HCT116 (cell line): ENCODE results near the gene STIL. TPM values are rescaled to one million over a fixed set of nuclear protein-coding genes. Genes with fewer than 3 reads are reported as not detected.

Source experiments
- ATAC-seq: fragments of 200-7000 bp; cut with Tn5 transposase; 2 replicates; pipeline ENCODE4 v1.9.1; 2020; ENCODE audit warnings: mild to moderate bottlenecking, moderate library complexity
- BruUV-seq: library from RNA; stranded (reverse); fragments of 400-500 nt; replicated peaks from 2 replicates; lab custom pipeline; 2021; lab: Mats Ljungman, UMichigan
- CTCF ChIA-PET: fragments of 300-600 bp; sonication (Branson Sonifier 250); formaldehyde crosslinking; loops from one replicate; lab custom pipeline; 2021; ENCODE audit warnings: antibody characterized with exemption; lab: Charles Lee
- POLR2A ChIA-PET: fragments of 300-600, 350-600 bp; sonication (Branson Sonifier 250); formaldehyde crosslinking; loops from one replicate; lab custom pipeline; 2021; ENCODE audit warnings: antibody characterized with exemption; lab: Charles Lee
- RAD21 ChIA-PET, 2 experiments: fragments of 300-600 bp; sonication (Branson Sonifier 250); formaldehyde crosslinking; loops; one replicate each; lab custom pipeline; 2023; ENCODE audit warnings: low total read pairs in 2 of 2; ENCODE audit not compliant: uncharacterized antibody in 2 of 2, unreplicated experiment in 2 of 2, low non-redundant PET in 1 of 2; lab: Charles Lee
- DNase-seq: peaks from one replicate; pipeline ENCODE4 v3.0.0-alpha.2; 2010; ENCODE audit warnings: low read depth, low spot score
- H2AFZ ChIP-seq: fragments of 200-600 bp; shearing (Covaris generic), sonication (generic); 2 replicates; pipeline ENCODE4 v1.6.1; 2017; ENCODE audit warnings: low read depth, mixed run types, mixed read lengths, antibody characterized with exemption, low read length; ENCODE audit not compliant: poor library complexity, severe bottlenecking
- H3K27ac ChIP-seq: 2 replicates; pipeline ENCODE4 v1.5.1; 2012; ENCODE audit warnings: low read depth, low read length
- H3K27me3 ChIP-seq: fragments of 200-600 bp; sonication (generic); 2 replicates; pipeline ENCODE4 v1.6.1; 2016; ENCODE audit warnings: mixed run types, low read length, mixed read lengths; ENCODE audit not compliant: insufficient read depth
- H3K36me3 ChIP-seq, 2 experiments: fragments of 200-500 bp in 1 of 2; fragments of 200-600 bp in 1 of 2; sonication (Bioruptor generic) in 1 of 2; sonication (generic) in 1 of 2; 2 replicates each; pipeline versions ENCODE4 v1.5.1 to v1.6.1; 2014 to 2016; ENCODE audit warnings: low read length in 2 of 2, inconsistent platforms in 1 of 2, mixed read lengths in 1 of 2, mixed run types in 1 of 2; ENCODE audit not compliant: insufficient read depth in 2 of 2, control insufficient read depth in 1 of 2
- H3K4me1 ChIP-seq, 2 experiments: fragments of 200-600 bp in 1 of 2; sonication (generic) in 1 of 2; 2 replicates each; pipeline versions ENCODE4 v1.5.1 to v1.6.1; 2012 to 2017; ENCODE audit warnings: low read length in 2 of 2, inconsistent platforms in 1 of 2, mild to moderate bottlenecking in 1 of 2, mixed read lengths in 1 of 2, mixed run types in 1 of 2, moderate library complexity in 1 of 2; ENCODE audit not compliant: insufficient read depth in 2 of 2, control insufficient read depth in 1 of 2
- H3K4me2 ChIP-seq: fragments of 200-600 bp; sonication (generic); 2 replicates; pipeline ENCODE4 v1.6.1; 2017; ENCODE audit warnings: mixed run types, low read length, mixed read lengths
- H3K4me3 ChIP-seq, 2 experiments: fragments of 200-600 bp in 1 of 2; sonication (generic) in 1 of 2; replicated peaks in 1 of 2; 2 replicates each; pipeline ENCODE4 v1.5.1; 2011 to 2016; ENCODE audit warnings: low read length in 2 of 2, control low read depth in 1 of 2, low read depth in 1 of 2, mild to moderate bottlenecking in 1 of 2, mixed read lengths in 1 of 2, mixed run types in 1 of 2
- H3K79me2 ChIP-seq: fragments of 200-600 bp; sonication (generic); 2 replicates; pipeline ENCODE4 v1.6.1; 2017; ENCODE audit warnings: mild to moderate bottlenecking, mixed run types, low read length, moderate library complexity, mixed read lengths; ENCODE audit not compliant: insufficient read depth
- H3K9ac ChIP-seq: fragments of 200-600 bp; sonication (generic); 2 replicates; pipeline ENCODE4 v1.6.1; 2016; ENCODE audit warnings: low read length, mixed read lengths
- H3K9me2 ChIP-seq: fragments of 200-600 bp; sonication (generic), shearing (Covaris generic); 2 replicates; pipeline ENCODE4 v1.6.1; 2017; ENCODE audit warnings: mixed run types, mild to moderate bottlenecking, moderate library complexity; ENCODE audit not compliant: insufficient read depth
- H3K9me3 ChIP-seq, 2 experiments: fragments of 200-500 bp in 1 of 2; fragments of 200-600 bp in 1 of 2; sonication (Bioruptor generic) in 1 of 2; sonication (generic) in 1 of 2; 2 replicates each; pipeline ENCODE4 v1.6.1; 2014 to 2017; ENCODE audit warnings: low read length in 2 of 2, mixed read lengths in 2 of 2, inconsistent platforms in 1 of 2, low read depth in 1 of 2, mild to moderate bottlenecking in 1 of 2, mixed run types in 1 of 2, moderate library complexity in 1 of 2; ENCODE audit not compliant: control insufficient read depth in 1 of 2, insufficient read depth in 1 of 2
- H4K20me1 ChIP-seq: fragments of 200-600 bp; sonication (generic), shearing (Covaris generic); 2 replicates; pipeline ENCODE4 v1.6.1; 2017; ENCODE audit warnings: mixed run types, mild to moderate bottlenecking, moderate library complexity; ENCODE audit not compliant: insufficient read depth
- EGR1 ChIP-seq: IDR thresholded peaks from 2 replicates; pipeline ENCODE4 v1.6.1; 2012; ENCODE audit warnings: low read depth
- FOSL1 ChIP-seq: IDR thresholded peaks from 2 replicates; pipeline ENCODE4 v1.6.1; 2012; ENCODE audit warnings: low read depth
- MAX ChIP-seq: IDR thresholded peaks from 2 replicates; pipeline ENCODE4 v1.6.1; 2012
- REST ChIP-seq: IDR thresholded peaks from 2 replicates; pipeline ENCODE4 v1.6.1; 2012; ENCODE audit warnings: low read depth
- ZNF274 ChIP-seq: fragments of 200-500 bp; sonication (Bioruptor generic); IDR thresholded peaks from 2 replicates; pipeline ENCODE4 v1.6.1; 2014; ENCODE audit warnings: mild to moderate bottlenecking, low read depth, low read length, inconsistent platforms
- intact Hi-C: fragments of 100-400 bp; cut with micrococcal nuclease; formaldehyde crosslinking; loops from 2 replicates; pipeline ENCODE4 v1.10.0; 2022
- total RNA-seq: library from RNA; stranded (reverse); gene quantifications from one replicate; pipeline ENCODE4 v1.2.1, GENCODE V29; 2021; ENCODE audit not compliant: unreplicated experiment

Gene STIL
- total RNA-seq, 1 experiment from 2014 or later, result 34.4 TPM

GRCh38 chr1:47223921-47224675, 89.8 kb downstream of the STIL start:
- TF ChIP-seq ZNF274 (no peak), MAX (no peak), REST (no peak), FOSL1 (no peak), EGR1 (no peak)
- ChIA-PET POLR2A (no interaction called here), RAD21 (no interaction called here), CTCF (no interaction called here)
- no peaks in the 10 kb centered on the region for H3K9me2 ChIP-seq
- no TSS peak for BruUV-seq
- H3K27ac ChIP-seq, result no peak overlapping the region
- H2AFZ ChIP-seq, result no peak overlapping the region
- no peaks in the 10 kb centered on the region for H3K79me2 ChIP-seq
- no peak overlapping the region for H3K4me3 ChIP-seq
- no peaks in the 10 kb centered on the region for H3K9me3 ChIP-seq
- no peak overlapping the region for H3K9ac ChIP-seq
- no peaks in the 10 kb centered on the region for H3K36me3 ChIP-seq
- ATAC-seq (no peak), DNase-seq (no peak)
- H4K20me1 ChIP-seq, result no peaks in the 10 kb centered on the region
- intact Hi-C loops, result no loop called here
- no peak overlapping the region for H3K4me2 ChIP-seq
- peaks cover 10% of the 10 kb centered on the region for H3K27me3 ChIP-seq
- no peaks in the 10 kb centered on the region for H3K4me1 ChIP-seq
